Hepatocyte (in vitro differentiated cells): ENCODE data around the gene PTPRN2. TPM values are rescaled to one million over a fixed set of nuclear protein-coding genes. Genes with fewer than 3 reads are reported as not detected.

Source experiments
- DNase-seq: peaks from one replicate; pipeline ENCODE4 v3.0.0-alpha.2; 2016; ENCODE audit warnings: low spot score
- H2AFZ ChIP-seq: fragments of 200-600 bp; sonication (generic); 2 replicates; pipeline ENCODE4 v1.6.0; 2016; ENCODE audit warnings: antibody characterized with exemption, mild to moderate bottlenecking
- H3K27ac ChIP-seq: fragments of 200-600 bp; sonication (generic); 2 replicates; pipeline ENCODE4 v1.5.1; 2016; ENCODE audit warnings: mild to moderate bottlenecking
- H3K27me3 ChIP-seq: fragments of 200-600 bp; sonication (generic); 2 replicates; pipeline ENCODE4 v1.6.1; 2016
- H3K36me3 ChIP-seq: fragments of 200-600 bp; sonication (generic); replicated peaks from 2 replicates; pipeline ENCODE4 v1.5.1; 2016; ENCODE audit warnings: low read depth; ENCODE audit not compliant: insufficient read depth
- H3K4me1 ChIP-seq: fragments of 200-600 bp; sonication (generic); 2 replicates; pipeline ENCODE4 v1.5.1; 2016; ENCODE audit warnings: mild to moderate bottlenecking, moderate library complexity; ENCODE audit not compliant: insufficient read depth
- H3K4me2 ChIP-seq: fragments of 200-600 bp; sonication (generic); 2 replicates; pipeline ENCODE4 v1.6.0; 2016
- H3K4me3 ChIP-seq: fragments of 200-600 bp; sonication (generic); 2 replicates; pipeline ENCODE4 v1.5.1; 2016; ENCODE audit warnings: mild to moderate bottlenecking
- H3K79me2 ChIP-seq: fragments of 200-600 bp; sonication (generic); 2 replicates; pipeline ENCODE4 v1.6.0; 2017; ENCODE audit warnings: mild to moderate bottlenecking
- H3K9me2 ChIP-seq: fragments of 200-600 bp; sonication (generic); replicated peaks from 2 replicates; pipeline ENCODE4 v1.6.0; 2017; ENCODE audit warnings: mild to moderate bottlenecking; ENCODE audit not compliant: insufficient read depth
- H3K9me3 ChIP-seq: fragments of 200-600 bp; sonication (generic); 2 replicates; pipeline ENCODE4 v1.5.1; 2016; ENCODE audit warnings: low read depth, mild to moderate bottlenecking
- H4K20me1 ChIP-seq: fragments of 200-600 bp; sonication (generic); 2 replicates; pipeline ENCODE4 v1.6.0; 2016; ENCODE audit warnings: mild to moderate bottlenecking; ENCODE audit not compliant: insufficient read depth, poor library complexity, severe bottlenecking
- CTCF ChIP-seq: fragments of 200-600 bp; sonication (generic); IDR thresholded peaks from 2 replicates; pipeline ENCODE4 v1.5.1; 2016; ENCODE audit warnings: antibody characterized with exemption, mild to moderate bottlenecking; ENCODE audit not compliant: poor library complexity
- EZH2 ChIP-seq: fragments of 200-600 bp; sonication (generic); IDR thresholded peaks from 2 replicates; pipeline ENCODE4 v1.6.1; 2016; ENCODE audit warnings: antibody characterized with exemption, mild to moderate bottlenecking, borderline replicate concordance
- EZH2phosphoT487 ChIP-seq: fragments of 200-600 bp; sonication (generic); IDR thresholded peaks from one replicate; pipeline ENCODE4 v1.6.1; 2018; ENCODE audit warnings: antibody characterized with exemption, mild to moderate bottlenecking, low read depth, moderate library complexity; ENCODE audit not compliant: unreplicated experiment, severe bottlenecking
- WGBS: methylation state at CpG from one replicate; pipeline ENCODE4 v1.1.6; 2016; ENCODE audit warnings: low lambda C conversion rate; ENCODE audit errors: missing lambda C conversion rate; 5-methylcytosine and 5-hydroxymethylcytosine counted together
- polyA plus RNA-seq: library from polyadenylated mRNA; unstranded; fragments of >200 nt; fragmentation: Nextera tagmentation; extraction: Ambion mirVana; gene quantifications from 2 replicates; pipeline ENCODE4 v1.2.1, GENCODE V29; 2016
- total RNA-seq: library from RNA; depleted of rRNA; stranded (reverse); fragments of >200 nt; gene quantifications from 2 replicates; pipeline ENCODE4 v1.2.3, GENCODE V29; 2014

Gene PTPRN2
- total and polyA plus RNA-seq, 2 experiments from 2014 or later, result 2.1 to 3.3 TPM

- Histone ChIP-seq H3K4me3 (no peak overlapping the region), H2AFZ (no peak overlapping the region), H3K36me3 (no peaks in the 10 kb centered on the region), H3K9me2 (no peaks in the 10 kb centered on the region), H3K27me3 (peaks cover 22% of the 10 kb centered on the region), H3K4me1 (no peaks in the 10 kb centered on the region), H3K79me2 (no peaks in the 10 kb centered on the region), H4K20me1 (no peaks in the 10 kb centered on the region), H3K9me3 (no peaks in the 10 kb centered on the region), H3K27ac (no peak overlapping the region), H3K4me2 (no peak overlapping the region)
- DNase-seq, result no peak
- TF ChIP-seq CTCF, result no peak
- TF ChIP-seq EZH2phosphoT487, result no peak
- no peak for TF ChIP-seq EZH2
- 78% methylated on average over 12 of the region's 12 CpGs for WGBS
Measured at GRCh38 chr7:157587051-157587804, 1000.4 kb downstream of the PTPRN2 start.

DNA sequence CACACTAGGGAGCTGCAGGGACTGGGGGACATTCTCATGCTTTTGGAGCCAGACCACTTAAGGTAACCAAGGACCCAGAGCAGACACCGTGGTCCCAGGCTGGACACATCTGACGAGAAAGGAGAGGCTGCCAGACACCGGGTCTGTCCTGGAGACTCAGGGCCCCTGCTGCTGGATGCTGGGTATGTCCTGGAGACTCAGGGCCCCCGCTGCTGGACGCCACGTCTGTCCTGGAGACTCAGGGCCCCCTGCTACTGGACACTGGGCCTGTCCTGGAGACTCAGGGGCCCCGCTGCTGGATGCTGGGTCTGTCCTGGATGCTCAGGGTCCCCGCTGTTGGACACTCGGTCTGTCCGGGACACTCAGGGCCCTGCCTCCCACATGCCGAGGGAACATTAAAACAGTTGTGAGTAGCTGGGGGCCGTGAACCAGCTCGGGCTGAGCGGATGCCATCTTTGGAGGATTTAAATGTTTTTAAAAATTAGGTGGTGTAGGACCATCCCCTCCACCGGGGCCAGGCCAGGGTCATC is 1001.1 kb downstream of the PTPRN2 start:
- no peak for DNase-seq
- no peaks in the 10 kb centered on the region for H3K36me3 ChIP-seq
- H3K9me2 ChIP-seq, result no peaks in the 10 kb centered on the region
- no peak overlapping the region for H2AFZ ChIP-seq
- H3K79me2 ChIP-seq, result no peaks in the 10 kb centered on the region
- no peak overlapping the region for H3K4me2 ChIP-seq
- TF ChIP-seq EZH2phosphoT487, result no peak
- H3K4me1 ChIP-seq, result no peaks in the 10 kb centered on the region
- H4K20me1 ChIP-seq, result no peaks in the 10 kb centered on the region
- no peaks in the 10 kb centered on the region for H3K9me3 ChIP-seq
- H3K27me3 ChIP-seq, result peaks cover 20% of the 10 kb centered on the region
- WGBS, result 87% methylated on average over 14 of the region's 15 CpGs
- H3K4me3 ChIP-seq, result no peak overlapping the region
- no peak overlapping the region for H3K27ac ChIP-seq

DNA sequence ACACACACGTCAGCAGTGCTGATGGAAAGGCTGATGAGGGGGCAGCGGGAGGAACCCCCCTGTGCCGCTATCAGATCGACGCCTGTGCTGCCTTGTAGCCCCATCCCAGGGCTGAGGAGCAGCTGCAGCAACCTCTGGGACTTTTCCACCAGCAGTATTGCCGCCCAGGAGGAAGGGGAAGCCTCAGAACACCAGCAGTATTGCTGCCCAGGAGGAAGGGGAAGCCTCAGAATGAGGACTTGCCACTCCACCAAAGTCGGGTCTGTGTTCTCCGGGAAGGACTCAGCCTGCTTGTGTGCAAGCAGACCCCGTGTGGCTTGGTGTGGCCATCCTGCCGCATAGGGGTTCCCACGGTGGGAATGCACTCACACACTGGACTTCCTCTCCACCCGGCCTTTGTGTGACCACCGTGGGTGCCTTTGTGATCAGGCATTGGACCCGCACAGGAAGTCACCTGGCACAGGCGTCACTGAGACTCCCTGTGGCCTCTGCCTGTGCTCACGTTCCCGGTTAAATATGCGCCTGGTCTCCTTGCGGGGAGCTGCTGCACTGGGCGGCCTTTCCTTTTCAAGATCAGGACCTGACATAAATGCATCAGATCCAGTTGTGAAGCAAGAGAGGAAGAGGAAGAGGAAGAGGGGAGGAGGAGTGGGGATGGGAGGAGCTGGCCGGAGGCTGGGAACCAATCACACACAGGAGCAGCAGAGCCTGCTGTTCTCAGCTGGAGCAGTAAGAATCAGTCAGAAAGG is 1002.3 kb downstream of the PTPRN2 start:
- H3K4me1 ChIP-seq, result no peaks in the 10 kb centered on the region
- peaks cover 12% of the 10 kb centered on the region for H3K27me3 ChIP-seq
- no peaks in the 10 kb centered on the region for H3K36me3 ChIP-seq
- no peaks in the 10 kb centered on the region for H3K9me3 ChIP-seq
- no peak overlapping the region for H3K27ac ChIP-seq
- no peaks in the 10 kb centered on the region for H4K20me1 ChIP-seq
- no peaks in the 10 kb centered on the region for H3K9me2 ChIP-seq
- 72% methylated on average over 19 of the region's 21 CpGs for WGBS
- no peak overlapping the region for H3K4me3 ChIP-seq
- no peak overlapping the region for H2AFZ ChIP-seq
- no peak overlapping the region for H3K4me2 ChIP-seq
- H3K79me2 ChIP-seq, result no peaks in the 10 kb centered on the region
- no peak for TF ChIP-seq EZH2phosphoT487
- TF ChIP-seq EZH2, result no peak
- no peak for TF ChIP-seq CTCF
- DNase-seq, result no peak

DNA sequence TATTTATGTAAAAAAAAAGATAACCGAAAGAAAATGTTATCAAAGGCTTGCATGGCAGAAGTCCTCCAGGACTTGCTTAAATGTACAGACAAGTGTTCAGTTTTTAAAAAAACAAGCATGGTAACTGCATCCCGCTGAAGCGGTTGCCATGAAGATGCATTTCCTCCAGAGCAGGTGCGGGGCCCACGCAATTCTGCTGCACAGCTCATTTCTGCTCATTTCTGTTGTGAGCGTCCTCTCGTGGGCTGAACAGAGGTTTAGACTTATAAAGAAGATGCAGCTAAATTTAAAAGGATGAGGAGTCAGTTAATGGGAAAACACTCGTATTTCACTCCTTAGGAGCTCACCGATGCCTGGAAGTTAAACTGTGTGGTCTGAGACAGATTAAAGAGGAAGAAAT is 1003.2 kb downstream of the PTPRN2 start:
- Histone ChIP-seq H3K4me1 (no peaks in the 10 kb centered on the region), H3K4me2 (no peak overlapping the region), H3K9me3 (no peaks in the 10 kb centered on the region), H3K4me3 (no peak overlapping the region), H2AFZ (no peak overlapping the region), H3K36me3 (no peaks in the 10 kb centered on the region), H3K9me2 (no peaks in the 10 kb centered on the region), H3K79me2 (no peaks in the 10 kb centered on the region), H3K27ac (no peak overlapping the region), H4K20me1 (no peaks in the 10 kb centered on the region), H3K27me3 (peaks cover 5% of the 10 kb centered on the region)
- no peak for DNase-seq
- TF ChIP-seq EZH2, result no peak
- no peak for TF ChIP-seq EZH2phosphoT487
- no peak for TF ChIP-seq CTCF
- WGBS, result 88% methylated on average over 9 of the region's 9 CpGs
